CD4-positive, alpha-beta T cell treated with Interleukin-4 for 1 hour (primary cell): Measurements from ENCODE around the gene SLC37A1.
"Not testable (repeated sequence)": the region's sequence is repeated elsewhere in the genome, so short reads cannot be mapped to it uniquely, and the experiment has no call there.

Experiments used
- DNase-seq, 2 donors: peaks; one replicate each; pipeline ENCODE4 v3.0.0-alpha.2; 2020 to 2022

SLC37A1 gene

GRCh38 chr21:42622284-42622683 is 108.6 kb downstream of the SLC37A1 start:
- DNase-seq, result no peak

GRCh38 chr21:42623694-42624093 is 110.0 kb downstream of the SLC37A1 start:
- DNase-seq, result no peak

GRCh38 chr21:42624095-42624790 is 110.6 kb downstream of the SLC37A1 start:
- DNase-seq, result no peak

GRCh38 chr21:42624936-42625335 is 111.3 kb downstream of the SLC37A1 start:
- DNase-seq, result no peak

- no peak for DNase-seq
Measured at GRCh38 chr21:42626171-42626570, 112.5 kb downstream of the SLC37A1 start.

- no peak for DNase-seq
Measured at GRCh38 chr21:42627527-42628289, 114.1 kb downstream of the SLC37A1 start.

GRCh38 chr21:42628466-42629061 is 114.9 kb downstream of the SLC37A1 start:
- DNase-seq, result not testable (repeated sequence)

GRCh38 chr21:42629933-42630589 is 116.4 kb downstream of the SLC37A1 start:
- no peak for DNase-seq

- DNase-seq, result no peak
Measured at GRCh38 chr21:42630626-42631025, 117.0 kb downstream of the SLC37A1 start.
